ENCODE results near the gene PLA2G2A.

The PLA2G2A gene

GRCh38 chr1:19979494-19979977 is at the start of gene PLA2G2A:
TSS of gene PLA2G2A (minus strand) at chr1:19979618. CDS start at chr1:19978773, 845 bp downstream.
- DNase-seq (ENCODE audit: extremely low read depth, insufficient read length): no peak
- H3K4me3 ChIP-seq (replicated peaks; ENCODE audit: low read depth, low read length): no peak within 1 kb of the TSS
- H3K36me3 ChIP-seq (ENCODE audit: control insufficient read depth, insufficient read depth, low read length): no peaks in the 10 kb centered on the region
- H3K27me3 ChIP-seq (replicated peaks; ENCODE audit: control insufficient read depth, insufficient read depth, low read length): peaks cover 1% of the 10 kb centered on the region; the same call in 1 of the 2 replicates
- TF ChIP-seq CTCF (IDR thresholded peaks at IDR 0.05; ENCODE audit: insufficient read depth, low read length, poor library complexity, severe bottlenecking): no peak

DNA sequence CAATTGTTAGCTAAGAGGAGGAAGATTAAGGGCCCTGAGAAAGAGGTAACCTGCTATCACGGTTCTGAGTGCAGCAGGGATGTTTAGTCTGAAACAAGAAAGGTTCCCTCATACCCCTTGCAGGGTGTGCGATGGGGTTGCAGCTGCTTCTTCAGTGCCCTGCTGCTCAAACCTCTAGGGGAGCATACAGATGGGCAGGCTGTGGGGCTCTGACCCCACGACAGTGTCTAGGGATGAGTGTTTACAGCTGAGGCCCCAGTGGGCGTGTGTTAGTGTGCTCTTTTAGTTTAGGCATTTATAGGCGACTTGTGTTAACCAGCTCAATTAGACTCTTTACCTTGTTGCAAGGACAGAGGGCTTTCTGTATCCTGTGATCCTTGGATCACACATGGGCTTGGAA is 49.3 kb upstream of the PLA2G2A start:
- H3K4me3 ChIP-seq (replicated peaks; ENCODE audit: low read depth, low read length): no peak overlapping the region
- no peaks in the 10 kb centered on the region for H3K27me3 ChIP-seq (replicated peaks; ENCODE audit: control insufficient read depth, insufficient read depth, low read length)
- H3K36me3 ChIP-seq (ENCODE audit: control insufficient read depth, insufficient read depth, low read length): no peaks in the 10 kb centered on the region
- no peak for DNase-seq (ENCODE audit: extremely low read depth, insufficient read length)
- no peak for TF ChIP-seq CTCF (IDR thresholded peaks at IDR 0.05; ENCODE audit: insufficient read depth, low read length, poor library complexity, severe bottlenecking)

- Histone ChIP-seq H3K4me3 (replicated peaks; ENCODE audit: low read depth, low read length) (no peak overlapping the region), H3K27me3 (replicated peaks; ENCODE audit: control insufficient read depth, insufficient read depth, low read length) (no peaks in the 10 kb centered on the region), H3K36me3 (ENCODE audit: control insufficient read depth, insufficient read depth, low read length) (no peaks in the 10 kb centered on the region)
- no peak for TF ChIP-seq CTCF (IDR thresholded peaks at IDR 0.05; ENCODE audit: insufficient read depth, low read length, poor library complexity, severe bottlenecking)
- DNase-seq (ENCODE audit: extremely low read depth, insufficient read length): no peak
These were observed 48.7 kb upstream of the PLA2G2A start for GRCh38 chr1:20028125-20028524.

DNA sequence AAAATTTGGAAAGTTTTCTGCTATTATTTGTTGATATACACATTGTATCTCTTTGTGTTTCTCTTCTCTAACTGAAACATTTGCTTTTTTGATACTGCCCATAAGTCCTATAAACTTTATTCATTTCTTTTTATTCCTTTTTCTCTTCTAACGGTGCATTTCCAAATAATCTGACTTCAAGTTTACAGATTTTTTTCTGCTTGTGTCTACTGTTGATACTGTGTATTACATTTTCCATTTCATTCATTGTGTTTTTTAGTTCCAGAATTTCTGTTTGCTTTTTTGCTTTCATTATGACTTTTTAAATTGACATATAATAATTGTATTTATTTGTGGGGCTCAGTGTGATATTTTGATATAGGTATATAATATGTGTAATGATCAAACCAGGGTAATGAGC is 38.3 kb upstream of the PLA2G2A start:
- no peaks in the 10 kb centered on the region for H3K36me3 ChIP-seq (ENCODE audit: control insufficient read depth, insufficient read depth, low read length)
- no peaks in the 10 kb centered on the region for H3K27me3 ChIP-seq (replicated peaks; ENCODE audit: control insufficient read depth, insufficient read depth, low read length)
- TF ChIP-seq CTCF (IDR thresholded peaks at IDR 0.05; ENCODE audit: insufficient read depth, low read length, poor library complexity, severe bottlenecking): no peak
- no peak overlapping the region for H3K4me3 ChIP-seq (replicated peaks; ENCODE audit: low read depth, low read length)
- no peak for DNase-seq (ENCODE audit: extremely low read depth, insufficient read length)

DNA sequence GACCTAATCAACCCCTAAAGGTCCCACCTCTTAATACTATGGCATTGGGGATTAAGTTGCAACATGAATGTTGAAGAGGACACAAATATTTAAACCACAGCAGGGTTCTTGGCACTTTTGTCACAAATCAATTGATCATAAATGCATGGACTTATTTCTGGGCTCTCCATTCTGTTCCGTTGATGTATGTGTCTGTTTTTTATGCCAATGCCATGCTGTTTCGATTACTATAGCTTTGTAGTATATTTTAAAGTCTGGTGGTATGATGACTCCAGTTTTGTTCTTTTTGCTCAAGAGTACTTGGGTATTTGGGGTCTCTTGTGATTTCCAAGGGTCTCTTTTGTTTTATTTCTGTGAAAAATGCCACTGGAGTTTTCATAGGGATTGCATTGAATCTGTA is 34.7 kb upstream of the PLA2G2A start:
- TF ChIP-seq CTCF (IDR thresholded peaks at IDR 0.05; ENCODE audit: insufficient read depth, low read length, poor library complexity, severe bottlenecking): no peak
- no peak for DNase-seq (ENCODE audit: extremely low read depth, insufficient read length)
- H3K4me3 ChIP-seq (replicated peaks; ENCODE audit: low read depth, low read length): no peak overlapping the region
- no peaks in the 10 kb centered on the region; the same call in 1 of the 2 replicates for H3K27me3 ChIP-seq (replicated peaks; ENCODE audit: control insufficient read depth, insufficient read depth, low read length)
- no peaks in the 10 kb centered on the region for H3K36me3 ChIP-seq (ENCODE audit: control insufficient read depth, insufficient read depth, low read length)

GRCh38 chr1:20010016-20010415 is 30.6 kb upstream of the PLA2G2A start:
- TF ChIP-seq CTCF (IDR thresholded peaks at IDR 0.05; ENCODE audit: insufficient read depth, low read length, poor library complexity, severe bottlenecking): no peak

More at GRCh38 chr1:20010016-20010415, 30.6 kb upstream of the PLA2G2A start:
- DNase-seq (ENCODE audit: extremely low read depth, insufficient read length): no peak
- no peak overlapping the region for H3K4me3 ChIP-seq (replicated peaks; ENCODE audit: low read depth, low read length)
- H3K27me3 ChIP-seq (replicated peaks; ENCODE audit: control insufficient read depth, insufficient read depth, low read length): no peaks in the 10 kb centered on the region; the same call in 1 of the 2 replicates
- H3K36me3 ChIP-seq (ENCODE audit: control insufficient read depth, insufficient read depth, low read length): no peaks in the 10 kb centered on the region

Data from GM06990 (cell line).